Endodermal cell (in vitro differentiated cells): ENCODE results near the gene DZANK1. TPM values are rescaled to one million over a fixed set of nuclear protein-coding genes. Genes with fewer than 3 reads are reported as not detected.

ENCODE experiments used
- DNase-seq: peaks from one replicate; pipeline ENCODE4 v3.0.0-alpha.2; 2017
- H3K27ac ChIP-seq: 2 replicates; pipeline ENCODE4 v1.5.1; 2013; ENCODE audit warnings: mild to moderate bottlenecking, low read depth, low read length, moderate library complexity
- H3K27me3 ChIP-seq: 2 replicates; pipeline ENCODE4 v1.6.1; 2013; ENCODE audit warnings: mild to moderate bottlenecking, low read length, moderate library complexity; ENCODE audit not compliant: insufficient read depth, control insufficient read depth, poor library complexity, severe bottlenecking
- H3K36me3 ChIP-seq: 2 replicates; pipeline ENCODE4 v1.7.0; 2013; ENCODE audit warnings: mild to moderate bottlenecking, low read length, moderate library complexity; ENCODE audit not compliant: control insufficient read depth, insufficient read depth
- H3K4me1 ChIP-seq: one replicate; pipeline ENCODE4 v1.7.0; 2013; ENCODE audit warnings: low read length; ENCODE audit not compliant: control insufficient read depth, insufficient read depth
- H3K4me3 ChIP-seq: 2 replicates; pipeline ENCODE4 v1.5.1; 2013; ENCODE audit warnings: mild to moderate bottlenecking, low read length, moderate library complexity
- H3K9ac ChIP-seq: 2 replicates; pipeline ENCODE4 v1.6.1; 2013; ENCODE audit warnings: mild to moderate bottlenecking, low read length, moderate library complexity; ENCODE audit not compliant: poor library complexity, severe bottlenecking; ENCODE audit errors: extremely low read depth
- H3K9me3 ChIP-seq: 2 replicates; pipeline ENCODE4 v1.6.1; 2013; ENCODE audit warnings: mild to moderate bottlenecking, low read length, moderate library complexity; ENCODE audit not compliant: control insufficient read depth
- H3K27ac Mint-ChIP-seq: 2 replicates; pipeline ENCODE4 v1.8.0; 2020; ENCODE audit warnings: mixed read lengths
- H3K27me3 Mint-ChIP-seq: 2 replicates; pipeline ENCODE4 v1.8.0; 2021; ENCODE audit warnings: mild to moderate bottlenecking, mixed read lengths; ENCODE audit not compliant: insufficient read depth
- H3K36me3 Mint-ChIP-seq: 2 replicates; pipeline ENCODE4 v1.8.0; 2020; ENCODE audit warnings: low read depth, mixed read lengths
- H3K4me1 Mint-ChIP-seq: 2 replicates; pipeline ENCODE4 v1.8.0; 2020; ENCODE audit warnings: mixed read lengths
- H3K4me3 Mint-ChIP-seq: 2 replicates; pipeline ENCODE4 v1.8.0; 2020; ENCODE audit warnings: mild to moderate bottlenecking, moderate library complexity, mixed read lengths
- H3K9me3 Mint-ChIP-seq: 2 replicates; pipeline ENCODE4 v1.8.0; 2020; ENCODE audit warnings: mild to moderate bottlenecking, mixed read lengths
- CTCF ChIP-seq: fragments of 200-600 bp; sonication (generic); conservative IDR thresholded peaks from 2 replicates; pipeline ENCODE4 v1.5.0; 2021; ENCODE audit warnings: antibody characterized with exemption, mild to moderate bottlenecking
- WGBS, 2 experiments: methylation state at CpG; one replicate each; pipeline versions ENCODE4 v1.1.5 to v1.1.7; 2013; ENCODE audit warnings: missing lambda C conversion rate in 2 of 2, mixed read lengths in 1 of 2; ENCODE audit not compliant: insufficient coverage in 1 of 2, insufficient read length in 1 of 2; 5-methylcytosine and 5-hydroxymethylcytosine counted together
- total RNA-seq, 2 donors: library from RNA; stranded (reverse); fragmentation: NEBNext Ultra II Directional in 1 of 2; extraction: Animal tissue kit (Norgen Biotek cat#: 25700) in 1 of 2; gene quantifications; 2 replicates in 1 of 2; 3 replicates in 1 of 2; pipeline ENCODE4 v1.2.1, GENCODE V29; 2021

Gene DZANK1
- total RNA-seq, 2 donors from 2014 or later = 14.8 to 18.8 TPM

GRCh38 chr20:18443886-18444285 is 22.9 kb downstream of the DZANK1 start:
- 78 to 88% methylated on average over 4 of the region's 4 CpGs for WGBS, 2 experiments
- Histone ChIP-seq H3K4me1 (no peaks in the 10 kb centered on the region), H3K36me3 (no peaks in the 10 kb centered on the region), H3K9me3 (no peaks in the 10 kb centered on the region), H3K4me3 (no peak overlapping the region), H3K9ac (no peak overlapping the region), H3K27ac (no peak overlapping the region), H3K27me3 (no peaks in the 10 kb centered on the region)
- H3K4me1 Mint-ChIP-seq = no peaks in the 10 kb centered on the region
- DNase-seq = no peak
- no peaks in the 10 kb centered on the region for H3K9me3 Mint-ChIP-seq
- H3K27ac Mint-ChIP-seq = no peak overlapping the region
- H3K4me3 Mint-ChIP-seq = no peak overlapping the region
- peaks cover 9% of the 10 kb centered on the region for H3K36me3 Mint-ChIP-seq
- TF ChIP-seq CTCF = no peak
- H3K27me3 Mint-ChIP-seq = no peaks in the 10 kb centered on the region

GRCh38 chr20:18440403-18440802 is 26.4 kb downstream of the DZANK1 start:
- Histone ChIP-seq H3K27me3 (no peaks in the 10 kb centered on the region), H3K4me3 (no peak overlapping the region), H3K9me3 (no peaks in the 10 kb centered on the region), H3K4me1 (no peaks in the 10 kb centered on the region), H3K27ac (no peak overlapping the region), H3K36me3 (no peaks in the 10 kb centered on the region), H3K9ac (no peak overlapping the region)
- Mint-ChIP-seq H3K36me3 (no peaks in the 10 kb centered on the region), H3K9me3 (no peaks in the 10 kb centered on the region), H3K27me3 (no peaks in the 10 kb centered on the region), H3K4me1 (no peaks in the 10 kb centered on the region), H3K4me3 (no peak overlapping the region), H3K27ac (no peak overlapping the region)
- no peak for TF ChIP-seq CTCF
- WGBS, 2 experiments = 0% methylated on average over 1 of the region's 1 CpG
- DNase-seq = no peak

GRCh38 chr20:18436847-18437246 is 30.0 kb downstream of the DZANK1 start:
- H3K4me3 ChIP-seq = no peak overlapping the region
- no peaks in the 10 kb centered on the region for H3K4me1 Mint-ChIP-seq
- 97% methylated on average over 1 of the region's 2 CpGs; no CpG with 5 or more reads in 1 of the 2 experiments for WGBS, 2 experiments
- H3K27ac Mint-ChIP-seq = no peak overlapping the region
- H3K9me3 Mint-ChIP-seq = no peaks in the 10 kb centered on the region
- no peak overlapping the region for H3K9ac ChIP-seq
- no peak for DNase-seq
- H3K36me3 ChIP-seq = no peaks in the 10 kb centered on the region
- no peaks in the 10 kb centered on the region for H3K4me1 ChIP-seq
- H3K27me3 ChIP-seq = no peaks in the 10 kb centered on the region
- no peak overlapping the region for H3K27ac ChIP-seq
- no peak overlapping the region for H3K4me3 Mint-ChIP-seq
- TF ChIP-seq CTCF = no peak
- no peaks in the 10 kb centered on the region for H3K27me3 Mint-ChIP-seq
- H3K9me3 ChIP-seq = no peaks in the 10 kb centered on the region
- peaks cover 1% of the 10 kb centered on the region for H3K36me3 Mint-ChIP-seq
